Measurements from ENCODE around the gene KCNJ6. TPM values are rescaled to one million over a fixed set of nuclear protein-coding genes. Genes with fewer than 3 reads are reported as not detected.

Gene KCNJ6
- total and polyA plus RNA-seq, 2 experiments from 2014 or later = 0.07 to 0.46 TPM

- Histone ChIP-seq H4K20me1 (ENCODE audit: insufficient read depth, poor library complexity, severe bottlenecking) (no peaks in the 10 kb centered on the region), H2AFZ (no peak overlapping the region), H3K4me2 (no peak overlapping the region), H3K9me2 (replicated peaks; ENCODE audit: insufficient read depth) (no peaks in the 10 kb centered on the region), H3K4me3 (no peak overlapping the region), H3K27me3 (no peaks in the 10 kb centered on the region), H3K36me3 (replicated peaks; ENCODE audit: insufficient read depth, low read depth) (no peaks in the 10 kb centered on the region), H3K9me3 (ENCODE audit: low read depth) (no peaks in the 10 kb centered on the region), H3K4me1 (ENCODE audit: insufficient read depth) (no peaks in the 10 kb centered on the region), H3K79me2 (no peaks in the 10 kb centered on the region), H3K27ac (no peak overlapping the region)
- TF ChIP-seq CTCF (IDR thresholded peaks at IDR 0.05; ENCODE audit: poor library complexity) (peak; percentile 19), EZH2phosphoT487 (IDR thresholded peaks at IDR 0.05; ENCODE audit: low read depth, severe bottlenecking, unreplicated experiment) (no peak), EZH2 (IDR thresholded peaks at IDR 0.05; ENCODE audit: borderline replicate concordance) (no peak)
- DNase-seq (ENCODE audit: low spot score) = peak; percentile 31
- WGBS (ENCODE audit: low lambda C conversion rate, missing lambda C conversion rate) = 47% methylated on average over 3 of the region's 3 CpGs
These were observed 42.6 kb downstream of the KCNJ6 start for GRCh38 chr21:37873655-37874054.

GRCh38 chr21:37871121-37871862, 45.0 kb downstream of the KCNJ6 start:
- Histone ChIP-seq H2AFZ (no peak overlapping the region), H3K9me2 (replicated peaks; ENCODE audit: insufficient read depth) (no peaks in the 10 kb centered on the region), H3K27me3 (no peaks in the 10 kb centered on the region), H3K4me1 (ENCODE audit: insufficient read depth) (no peaks in the 10 kb centered on the region), H3K79me2 (no peaks in the 10 kb centered on the region), H4K20me1 (ENCODE audit: insufficient read depth, poor library complexity, severe bottlenecking) (no peaks in the 10 kb centered on the region), H3K36me3 (replicated peaks; ENCODE audit: insufficient read depth, low read depth) (no peaks in the 10 kb centered on the region), H3K4me2 (no peak overlapping the region), H3K4me3 (no peak overlapping the region), H3K27ac (peak overlapping the region; percentile 56), H3K9me3 (ENCODE audit: low read depth) (no peaks in the 10 kb centered on the region)
- WGBS (ENCODE audit: low lambda C conversion rate, missing lambda C conversion rate) = 79% methylated on average over 8 of the region's 8 CpGs
- TF ChIP-seq EZH2phosphoT487 (IDR thresholded peaks at IDR 0.05; ENCODE audit: low read depth, severe bottlenecking, unreplicated experiment) (no peak), CTCF (IDR thresholded peaks at IDR 0.05; ENCODE audit: poor library complexity) (no peak), EZH2 (IDR thresholded peaks at IDR 0.05; ENCODE audit: borderline replicate concordance) (no peak)
- DNase-seq (ENCODE audit: low spot score) = no peak

- 78% methylated on average over 2 of the region's 2 CpGs for WGBS (ENCODE audit: low lambda C conversion rate, missing lambda C conversion rate)
- no peaks in the 10 kb centered on the region for H3K4me1 ChIP-seq (ENCODE audit: insufficient read depth)
- no peak for DNase-seq (ENCODE audit: low spot score)
- H2AFZ ChIP-seq = no peak overlapping the region
- no peak for TF ChIP-seq EZH2 (IDR thresholded peaks at IDR 0.05; ENCODE audit: borderline replicate concordance)
- H4K20me1 ChIP-seq (ENCODE audit: insufficient read depth, poor library complexity, severe bottlenecking) = no peaks in the 10 kb centered on the region
- H3K4me3 ChIP-seq = no peak overlapping the region
- no peaks in the 10 kb centered on the region for H3K79me2 ChIP-seq
- no peaks in the 10 kb centered on the region for H3K9me2 ChIP-seq (replicated peaks; ENCODE audit: insufficient read depth)
- no peak overlapping the region for H3K27ac ChIP-seq
- no peaks in the 10 kb centered on the region for H3K36me3 ChIP-seq (replicated peaks; ENCODE audit: insufficient read depth, low read depth)
- H3K27me3 ChIP-seq = no peaks in the 10 kb centered on the region
- H3K4me2 ChIP-seq = no peak overlapping the region
- H3K9me3 ChIP-seq (ENCODE audit: low read depth) = no peaks in the 10 kb centered on the region
These were observed 46.0 kb downstream of the KCNJ6 start for GRCh38 chr21:37870221-37870620.

GRCh38 chr21:37869661-37870060, 46.6 kb downstream of the KCNJ6 start:
- Histone ChIP-seq H3K4me3 (no peak overlapping the region), H3K36me3 (replicated peaks; ENCODE audit: insufficient read depth, low read depth) (no peaks in the 10 kb centered on the region), H3K4me1 (ENCODE audit: insufficient read depth) (no peaks in the 10 kb centered on the region), H3K27me3 (no peaks in the 10 kb centered on the region), H2AFZ (no peak overlapping the region), H3K9me3 (ENCODE audit: low read depth) (no peaks in the 10 kb centered on the region), H3K9me2 (replicated peaks; ENCODE audit: insufficient read depth) (no peaks in the 10 kb centered on the region), H3K4me2 (no peak overlapping the region), H4K20me1 (ENCODE audit: insufficient read depth, poor library complexity, severe bottlenecking) (no peaks in the 10 kb centered on the region), H3K27ac (no peak overlapping the region), H3K79me2 (no peaks in the 10 kb centered on the region)
- no peak for TF ChIP-seq EZH2 (IDR thresholded peaks at IDR 0.05; ENCODE audit: borderline replicate concordance)
- no peak for DNase-seq (ENCODE audit: low spot score)

All from hepatocyte (in vitro differentiated cells).